Fibroblast of pulmonary artery (primary cell): Measurements from ENCODE around the gene NCF4.

ENCODE experiments used
- DNase-seq: peaks from one replicate; pipeline ENCODE4 v3.0.0-alpha.2; 2010; ENCODE audit warnings: low read depth
- H3K4me3 ChIP-seq: replicated peaks from 2 replicates; pipeline ENCODE4 v1.5.1; 2011; ENCODE audit warnings: low read depth, mild to moderate bottlenecking, control low read depth, low read length, moderate library complexity
- CTCF ChIP-seq: IDR thresholded peaks from 2 replicates; pipeline ENCODE4 v1.5.1; 2011; ENCODE audit warnings: mild to moderate bottlenecking, control low read depth, low read length, inconsistent platforms; ENCODE audit errors: missing control alignments

The NCF4 gene

GRCh38 chr22:36864454-36865215 lies 3.8 kb downstream of the NCF4 start:
- no peak for TF ChIP-seq CTCF
- no peak for DNase-seq
- H3K4me3 ChIP-seq = no peak overlapping the region

- no peak for TF ChIP-seq CTCF
- DNase-seq = peak; percentile 35
- H3K4me3 ChIP-seq = no peak overlapping the region
Measured at GRCh38 chr22:36865346-36865745, 4.5 kb downstream of the NCF4 start.

GRCh38 chr22:36867695-36868094 lies 6.9 kb downstream of the NCF4 start:
- DNase-seq = no peak
- TF ChIP-seq CTCF = no peak
- H3K4me3 ChIP-seq = no peak overlapping the region

GRCh38 chr22:36868546-36869181 lies 7.9 kb downstream of the NCF4 start:
- no peak for DNase-seq
- no peak overlapping the region for H3K4me3 ChIP-seq
- TF ChIP-seq CTCF = no peak

- TF ChIP-seq CTCF = no peak
- no peak overlapping the region for H3K4me3 ChIP-seq
- DNase-seq = no peak
Measured at GRCh38 chr22:36870250-36870649, 9.4 kb downstream of the NCF4 start.

- DNase-seq = no peak
- TF ChIP-seq CTCF = no peak
- no peak overlapping the region for H3K4me3 ChIP-seq
Measured at GRCh38 chr22:36871669-36872081, 10.9 kb downstream of the NCF4 start.
